Kidney (tissue), 14 donors: ENCODE measurements around the gene CTTNBP2. TPM values are rescaled to one million over a fixed set of nuclear protein-coding genes. Genes with fewer than 3 reads are reported as not detected.

ENCODE experiments used
- DNase-seq, 5 donors: peaks; one replicate each; pipeline ENCODE4 v3.0.0-alpha.2; 2013 to 2020
- FAIRE-seq: peaks from 2 replicates; lab custom pipeline; 2012; peaks lifted over from hg19 to GRCh38; lab: Jason Lieb, UNC
- H3K27ac ChIP-seq, 2 donors: one replicate each; pipeline ENCODE4 v1.7.0; 2013; ENCODE audit warnings: low read depth in 2 of 2, low read length in 2 of 2, inconsistent platforms in 1 of 2
- H3K27me3 ChIP-seq: one replicate; pipeline ENCODE4 v1.7.1; 2013; ENCODE audit warnings: low read length, inconsistent platforms; ENCODE audit not compliant: control insufficient read depth, insufficient read depth
- H3K36me3 ChIP-seq, 3 donors: one replicate each; pipeline versions ENCODE4 v1.7.0 to v1.7.1; 2013; ENCODE audit warnings: low read length in 3 of 3, control low read depth in 1 of 3, inconsistent platforms in 1 of 3; ENCODE audit not compliant: insufficient read depth in 3 of 3, control insufficient read depth in 2 of 3
- H3K4me1 ChIP-seq, 3 donors: one replicate each; pipeline versions ENCODE4 v1.7.0 to v1.7.1; 2013; ENCODE audit warnings: low read length in 3 of 3, inconsistent platforms in 1 of 3, low read depth in 1 of 3; ENCODE audit not compliant: control insufficient read depth in 2 of 3, insufficient read depth in 2 of 3
- H3K4me3 ChIP-seq, 3 donors: one replicate each; pipeline versions ENCODE4 v1.7.0 to v1.8.1; 2013; ENCODE audit warnings: low read length in 3 of 3, control low read depth in 1 of 3, inconsistent platforms in 1 of 3
- H3K9ac ChIP-seq, 3 donors: one replicate each; pipeline versions ENCODE4 v1.7.0 to v1.7.1; 2013; ENCODE audit warnings: low read length in 3 of 3, control low read depth in 1 of 3, inconsistent platforms in 1 of 3
- H3K9me3 ChIP-seq, 3 donors: one replicate each; pipeline versions ENCODE4 v1.7.0 to v1.7.1; 2013; ENCODE audit warnings: low read length in 3 of 3, control low read depth in 1 of 3, inconsistent platforms in 1 of 3; ENCODE audit not compliant: control insufficient read depth in 2 of 3, insufficient read depth in 1 of 3
- CTCF ChIP-seq: IDR thresholded peaks from 3 replicates; pipeline ENCODE4 v1.5.1; 2012; ENCODE audit warnings: mild to moderate bottlenecking, moderate library complexity, borderline replicate concordance; ENCODE audit not compliant: insufficient read depth; ENCODE audit errors: extremely low read depth
- intact Hi-C: fragments of 100-400 bp; cut with DNase I; formaldehyde crosslinking; loops from one replicate; pipeline ENCODE4 v1.11.1; 2022
- polyA plus RNA-seq: library from polyadenylated mRNA; stranded (reverse); fragments of 350-450 nt; fragmentation: Illumina TruSeq; extraction: RNeasy Lipid Tissue Mini Kit (QIAGEN cat#74804); gene quantifications from one replicate; pipeline ENCODE4 v1.2.3, GENCODE V29; 2014; ENCODE audit warnings: low read depth, low replicate concordance; ENCODE audit not compliant: insufficient read depth
- total RNA-seq: library from RNA; stranded (reverse); fragmentation: NEBNext Ultra II Directional; extraction: Animal tissue kit (Norgen Biotek cat#: 25700); gene quantifications from one replicate; pipeline ENCODE4 v1.2.1, GENCODE V29; 2021
- donor health status: control.
- donor health status: control.
- donor health status: control.
- donor health status: control.
- donor health status: control.
- donor health status: DM: yes; HTN: yes; CAD: no.
- donor health status: Normal renal cell carcinoma (clear cell type).

Gene CTTNBP2
- total and polyA plus RNA-seq, 2 donors from 2014 or later = 3.8 to 41.1 TPM

DNA sequence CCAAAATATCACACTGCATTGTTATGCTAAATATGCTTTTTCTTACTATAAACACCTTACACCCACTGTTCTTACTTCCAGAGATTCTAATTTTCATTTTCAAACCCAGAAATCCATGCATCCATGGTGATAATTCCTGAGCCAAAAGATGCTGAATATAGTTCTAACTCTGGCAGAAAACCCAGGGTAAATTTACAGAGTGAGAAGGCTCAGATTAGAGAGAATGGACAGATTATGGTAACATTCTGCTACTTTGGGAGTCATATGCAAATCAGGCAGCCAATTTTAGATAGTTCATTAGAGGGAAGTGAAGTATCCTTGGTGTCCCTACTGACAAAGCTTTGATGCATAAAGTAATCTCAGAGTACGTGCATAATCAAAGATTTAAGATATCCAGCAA lies 15.4 kb upstream of the CTTNBP2 start:
- Histone ChIP-seq H3K9ac (no peak overlapping the region), H3K9me3 (no peaks in the 10 kb centered on the region)
- intact Hi-C loops = no loop called here

GRCh38 chr7:117882594-117882993 lies 9.4 kb upstream of the CTTNBP2 start:
- FAIRE-seq (no peak), DNase-seq (no peak)
- TF ChIP-seq CTCF = no peak
- no peaks in the 10 kb centered on the region for H3K27me3 ChIP-seq
- H3K4me1 ChIP-seq = no peaks in the 10 kb centered on the region
- H3K4me3 ChIP-seq = no peak overlapping the region
- no peaks in the 10 kb centered on the region for H3K9me3 ChIP-seq
- intact Hi-C loops = no loop called here
- no peaks in the 10 kb centered on the region for H3K36me3 ChIP-seq
- H3K27ac ChIP-seq = no peak overlapping the region
- H3K9ac ChIP-seq = no peak overlapping the region

More for the DNA sequence above, 15.4 kb upstream of the CTTNBP2 start:
- DNase-seq (no peak), FAIRE-seq (no peak)
- no peak for TF ChIP-seq CTCF
- H3K27me3 ChIP-seq = no peaks in the 10 kb centered on the region
- no peaks in the 10 kb centered on the region for H3K4me1 ChIP-seq
- no peaks in the 10 kb centered on the region for H3K36me3 ChIP-seq
- H3K27ac ChIP-seq = no peak overlapping the region
- H3K4me3 ChIP-seq = no peak overlapping the region

DNA sequence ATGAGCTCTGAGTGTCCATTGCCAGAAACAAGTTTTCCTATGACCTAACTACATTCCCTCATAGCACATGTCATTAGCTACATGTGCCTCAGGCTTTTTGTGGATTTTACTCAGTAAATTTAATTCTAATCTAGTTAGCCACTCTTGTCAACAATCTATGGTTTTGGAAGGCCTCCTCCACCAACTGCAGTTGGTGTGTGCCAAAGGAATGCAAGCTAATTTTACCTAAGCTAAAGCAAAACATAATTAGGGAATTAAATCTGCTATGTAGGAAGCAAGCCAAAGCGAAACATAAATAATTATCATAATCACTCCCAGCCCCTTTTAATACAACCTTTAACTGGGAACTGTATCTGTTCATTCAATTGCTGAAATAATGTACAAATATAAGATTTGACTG lies 3.5 kb upstream of the CTTNBP2 start:
- Histone ChIP-seq H3K9ac (no peak overlapping the region), H3K36me3 (no peaks in the 10 kb centered on the region)

More for the DNA sequence above, 3.5 kb upstream of the CTTNBP2 start:
- no peak overlapping the region for H3K4me3 ChIP-seq
- peaks cover 0 to 6% (median 0%) of the 10 kb centered on the region in 3 donors for H3K4me1 ChIP-seq
- no peak for FAIRE-seq
- TF ChIP-seq CTCF = no peak
- intact Hi-C loops = no loop called here
- H3K27ac ChIP-seq = no peak overlapping the region
- no peaks in the 10 kb centered on the region for H3K9me3 ChIP-seq
- DNase-seq = no peak
- H3K27me3 ChIP-seq = no peaks in the 10 kb centered on the region
